WTC11 (cell line): ENCODE data around the gene GALR3. TPM values are rescaled to one million over a fixed set of nuclear protein-coding genes. Genes with fewer than 3 reads are reported as not detected.
A peak's percentile ranks its signal among the peaks of the same experiment; 100 is the strongest.

ENCODE experiments used
- ATAC-seq: fragments of 200-7000 bp; cut with Tn5 transposase; 2 replicates; pipeline ENCODE4 v1.10.0; 2021; ENCODE audit warnings: mild to moderate bottlenecking, moderate library complexity
- CTCF ChIA-PET: fragments of 300-600 bp; sonication (Branson Sonifier 250); formaldehyde crosslinking; loops from one replicate; lab custom pipeline; 2021; ENCODE audit warnings: antibody characterized with exemption; lab: Charles Lee
- POLR2A ChIA-PET: fragments of 350-600 bp; sonication (Branson Sonifier 250); formaldehyde crosslinking; loops from one replicate; lab custom pipeline; 2021; ENCODE audit warnings: antibody characterized with exemption; lab: Charles Lee
- DNase-seq: peaks from one replicate; pipeline ENCODE4 v3.0.0; 2021; ENCODE audit warnings: low spot score
- H3K27ac Mint-ChIP-seq: 2 replicates; pipeline ENCODE4 v1.8.0; 2021; ENCODE audit warnings: mixed read lengths
- H3K27me3 Mint-ChIP-seq: 2 replicates; pipeline ENCODE4 v1.8.0; 2021; ENCODE audit warnings: low read depth, mild to moderate bottlenecking, moderate library complexity, mixed read lengths
- H3K36me3 Mint-ChIP-seq: 2 replicates; pipeline ENCODE4 v1.8.0; 2021; ENCODE audit warnings: mixed read lengths
- H3K4me1 Mint-ChIP-seq: 2 replicates; pipeline ENCODE4 v1.8.0; 2022; ENCODE audit warnings: mixed read lengths
- H3K4me3 Mint-ChIP-seq: 2 replicates; pipeline ENCODE4 v1.8.0; 2021; ENCODE audit warnings: mild to moderate bottlenecking, moderate library complexity, mixed read lengths
- H3K9me3 Mint-ChIP-seq: 2 replicates; pipeline ENCODE4 v1.8.0; 2021; ENCODE audit warnings: mixed read lengths
- CBFB ChIP-seq: sonication (generic); formaldehyde crosslinking; IDR thresholded peaks from 2 replicates; pipeline ENCODE4 v1.8.1; 2022; ENCODE audit warnings: mild to moderate bottlenecking, low read depth, missing genetic modification reagents
- CREM ChIP-seq: sonication (generic); formaldehyde crosslinking; IDR thresholded peaks from 2 replicates; pipeline ENCODE4 v1.8.1; 2022; ENCODE audit warnings: mild to moderate bottlenecking, missing genetic modification reagents, moderate library complexity
- FOXK1 ChIP-seq: sonication (generic); formaldehyde crosslinking; IDR thresholded peaks from 2 replicates; pipeline ENCODE4 v1.8.0; 2022; ENCODE audit warnings: mild to moderate bottlenecking, moderate library complexity, missing genetic modification reagents
- GTF2I ChIP-seq: fragments of 250-450 bp; sonication (Bioruptor Pico); conservative IDR thresholded peaks from 2 replicates; pipeline ENCODE4 v1.4.0; 2021; ENCODE audit warnings: mild to moderate bottlenecking
- HMGA2 ChIP-seq: fragments of 250-450 bp; sonication (Bioruptor Pico); IDR thresholded peaks from 2 replicates; pipeline ENCODE4 v1.4.0; 2021; ENCODE audit warnings: mild to moderate bottlenecking, moderate library complexity
- IRF2 ChIP-seq: sonication (generic); formaldehyde crosslinking; IDR thresholded peaks from 2 replicates; pipeline ENCODE4 v1.8.0; 2022; ENCODE audit warnings: low read depth, missing genetic modification reagents, borderline replicate concordance
- JAZF1 ChIP-seq: fragments of 250-450 bp; sonication (Bioruptor Pico); IDR thresholded peaks from 2 replicates; pipeline ENCODE4 v1.9.0; 2021; ENCODE audit warnings: moderate library complexity, mild to moderate bottlenecking, inconsistent platforms
- MXD4 ChIP-seq: fragments of 250-450 bp; sonication (Bioruptor Pico); IDR thresholded peaks from 2 replicates; pipeline ENCODE4 v1.8.0; 2021; ENCODE audit warnings: mild to moderate bottlenecking, moderate library complexity, borderline replicate concordance
- MYBL2 ChIP-seq: sonication (generic); formaldehyde crosslinking; IDR thresholded peaks from 2 replicates; pipeline ENCODE4 v1.8.1; 2023; ENCODE audit warnings: mild to moderate bottlenecking, moderate library complexity, missing genetic modification reagents
- NR3C1 ChIP-seq: sonication (generic); formaldehyde crosslinking; conservative IDR thresholded peaks from 2 replicates; pipeline ENCODE4 v1.8.1; 2023; ENCODE audit warnings: low read depth, mild to moderate bottlenecking, missing genetic modification reagents
- SMAD3 ChIP-seq: sonication (generic); formaldehyde crosslinking; IDR thresholded peaks from 2 replicates; pipeline ENCODE4 v1.8.0; 2022; ENCODE audit warnings: missing genetic modification reagents, mild to moderate bottlenecking, borderline replicate concordance
- SMAD4 ChIP-seq: sonication (generic); formaldehyde crosslinking; IDR thresholded peaks from 2 replicates; pipeline ENCODE4 v1.8.0; 2022; ENCODE audit warnings: mild to moderate bottlenecking, missing genetic modification reagents
- SP1 ChIP-seq: sonication (generic); formaldehyde crosslinking; conservative IDR thresholded peaks from 2 replicates; pipeline ENCODE4 v1.8.1; 2022; ENCODE audit warnings: missing genetic modification reagents
- ZNF219 ChIP-seq: sonication (generic); formaldehyde crosslinking; IDR thresholded peaks from 2 replicates; pipeline ENCODE4 v1.8.0; 2023; ENCODE audit warnings: missing genetic modification reagents, mild to moderate bottlenecking, borderline replicate concordance
- ZNF317 ChIP-seq: sonication (generic); formaldehyde crosslinking; IDR thresholded peaks from 2 replicates; pipeline ENCODE4 v1.8.1; 2023; ENCODE audit warnings: low read depth, mild to moderate bottlenecking, moderate library complexity, missing genetic modification reagents, borderline replicate concordance
- total RNA-seq: library from RNA; stranded (reverse); gene quantifications from 3 replicates; pipeline ENCODE4 v1.2.3, GENCODE V29; 2021
- TF ChIP-seq, protein P1 (sequence below): sonication (generic); formaldehyde crosslinking; IDR thresholded peaks from 2 replicates; pipeline ENCODE4 v1.8.0; 2022; ENCODE audit warnings: mild to moderate bottlenecking, missing genetic modification reagents
- TF ChIP-seq, protein P2 (sequence below): sonication (generic); formaldehyde crosslinking; IDR thresholded peaks from 2 replicates; pipeline ENCODE4 v1.8.0; 2022; ENCODE audit warnings: missing genetic modification reagents
- TF ChIP-seq, protein P3 (sequence below): sonication (generic); formaldehyde crosslinking; IDR thresholded peaks from 2 replicates; pipeline ENCODE4 v1.8.1; 2023; ENCODE audit warnings: mild to moderate bottlenecking, missing genetic modification reagents, moderate library complexity

The GALR3 gene
- total RNA-seq, 1 experiment from 2014 or later: 0.79 TPM

DNA sequence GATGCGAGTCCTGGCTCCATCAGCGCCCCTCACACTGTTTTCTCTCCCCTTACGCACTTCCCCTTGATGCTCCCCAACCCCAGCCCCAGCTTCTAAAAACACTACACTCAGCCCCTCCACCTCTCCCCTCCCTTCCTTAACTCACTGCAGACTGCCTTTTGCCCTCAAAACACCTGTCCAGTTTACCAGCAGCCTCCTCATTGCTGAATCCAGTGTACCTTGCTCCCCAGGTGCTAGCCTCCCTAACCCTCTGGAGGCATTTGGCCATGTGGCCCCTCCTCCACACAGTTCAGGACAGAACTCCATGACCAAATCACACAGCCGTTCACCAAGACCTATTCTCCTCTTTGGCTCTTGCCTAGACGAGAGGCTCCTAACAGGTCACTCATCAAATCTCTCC, 2.8 kb upstream of the GALR3 start:
- H3K27ac Mint-ChIP-seq: no peak overlapping the region
- POLR2A ChIA-PET: interaction anchor here (0.6 to 0.7 kb wide), 2 partner anchors 13 to 123 kb away, joined by 3 to 4 read pairs; no protein-coding TSS in a partner anchor

DNA sequence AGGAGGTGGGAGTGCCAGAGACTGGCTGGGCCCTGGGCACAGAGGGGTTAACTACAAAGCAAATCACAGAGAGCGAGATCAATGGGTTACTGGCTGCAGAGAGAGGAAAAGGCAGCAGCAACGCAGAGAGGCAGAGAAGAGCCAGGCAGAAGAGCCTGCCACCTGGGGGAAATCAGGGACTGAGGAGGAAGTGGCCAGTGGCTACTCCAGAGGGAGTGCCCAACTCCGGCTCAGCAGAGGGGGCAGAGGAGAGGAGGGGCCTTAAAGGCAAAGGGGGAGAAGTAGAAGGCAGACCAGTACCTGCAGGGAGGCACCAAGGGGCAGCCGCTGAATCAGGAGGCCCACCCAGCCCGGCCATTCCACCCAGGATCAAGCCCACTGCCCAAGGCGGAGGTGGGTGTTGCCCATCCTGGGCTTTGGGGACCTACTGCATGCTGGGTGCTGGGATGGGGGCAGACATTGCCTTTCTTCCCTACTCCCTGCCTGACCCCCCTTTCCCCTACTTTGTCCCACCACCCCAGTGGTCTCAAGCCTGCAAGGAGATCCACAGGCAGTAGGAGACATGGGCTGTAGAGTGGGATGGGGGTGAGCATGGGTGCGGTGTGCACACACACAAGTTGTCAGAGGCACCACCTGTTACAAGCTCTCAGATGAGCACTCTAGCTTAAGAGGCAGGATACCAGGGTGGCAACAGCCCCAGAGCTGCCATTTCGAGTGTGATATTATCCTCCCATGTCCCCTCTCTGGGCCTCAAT, 926 bp upstream of the GALR3 start:
- peaks cover 64% of the 10 kb centered on the region for H3K27me3 Mint-ChIP-seq
- peak overlapping the region; percentile 24; the same call in 1 of the 2 replicates for H3K4me3 Mint-ChIP-seq
- DNase-seq: peak; percentile 43
- ChIA-PET POLR2A (no interaction called here), CTCF (interaction anchor here (0.7 to 2.3 kb wide), 5 partner anchors 21 to 469 kb away, joined by 3 to 11 read pairs (median 5); partner anchors contain the start of gene ANKRD54)
- peak overlapping the region; percentile 33 for H3K27ac Mint-ChIP-seq
- no peaks in the 10 kb centered on the region for H3K9me3 Mint-ChIP-seq
- TF ChIP-seq, protein P1, sequence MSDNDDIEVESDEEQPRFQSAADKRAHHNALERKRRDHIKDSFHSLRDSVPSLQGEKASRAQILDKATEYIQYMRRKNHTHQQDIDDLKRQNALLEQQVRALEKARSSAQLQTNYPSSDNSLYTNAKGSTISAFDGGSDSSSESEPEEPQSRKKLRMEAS: 0 out of 2 replicates have a peak, but pooled peaks have one; percentile 22
- TF ChIP-seq SP1 (CRISPR knock-in tag) (0 out of 2 replicates have a peak, but pooled peaks have one; percentile 31), MXD4 (no peak), NR3C1 (CRISPR knock-in tag) (peak; percentile 75; the same call in 1 of the 2 replicates)
- peaks cover 2% of the 10 kb centered on the region; the same call in 1 of the 2 replicates for H3K36me3 Mint-ChIP-seq
- ATAC-seq: peak; percentile 2
- H3K4me1 Mint-ChIP-seq: peaks cover 37% of the 10 kb centered on the region

More for the DNA sequence above, 2.8 kb upstream of the GALR3 start:
- ATAC-seq: no peak
- Mint-ChIP-seq H3K4me3 (no peak overlapping the region), H3K9me3 (no peaks in the 10 kb centered on the region), H3K4me1 (peaks cover 37% of the 10 kb centered on the region), H3K36me3 (peaks cover 2% of the 10 kb centered on the region; the same call in 1 of the 2 replicates), H3K27me3 (peaks cover 55% of the 10 kb centered on the region)
- TF ChIP-seq, protein P2, sequence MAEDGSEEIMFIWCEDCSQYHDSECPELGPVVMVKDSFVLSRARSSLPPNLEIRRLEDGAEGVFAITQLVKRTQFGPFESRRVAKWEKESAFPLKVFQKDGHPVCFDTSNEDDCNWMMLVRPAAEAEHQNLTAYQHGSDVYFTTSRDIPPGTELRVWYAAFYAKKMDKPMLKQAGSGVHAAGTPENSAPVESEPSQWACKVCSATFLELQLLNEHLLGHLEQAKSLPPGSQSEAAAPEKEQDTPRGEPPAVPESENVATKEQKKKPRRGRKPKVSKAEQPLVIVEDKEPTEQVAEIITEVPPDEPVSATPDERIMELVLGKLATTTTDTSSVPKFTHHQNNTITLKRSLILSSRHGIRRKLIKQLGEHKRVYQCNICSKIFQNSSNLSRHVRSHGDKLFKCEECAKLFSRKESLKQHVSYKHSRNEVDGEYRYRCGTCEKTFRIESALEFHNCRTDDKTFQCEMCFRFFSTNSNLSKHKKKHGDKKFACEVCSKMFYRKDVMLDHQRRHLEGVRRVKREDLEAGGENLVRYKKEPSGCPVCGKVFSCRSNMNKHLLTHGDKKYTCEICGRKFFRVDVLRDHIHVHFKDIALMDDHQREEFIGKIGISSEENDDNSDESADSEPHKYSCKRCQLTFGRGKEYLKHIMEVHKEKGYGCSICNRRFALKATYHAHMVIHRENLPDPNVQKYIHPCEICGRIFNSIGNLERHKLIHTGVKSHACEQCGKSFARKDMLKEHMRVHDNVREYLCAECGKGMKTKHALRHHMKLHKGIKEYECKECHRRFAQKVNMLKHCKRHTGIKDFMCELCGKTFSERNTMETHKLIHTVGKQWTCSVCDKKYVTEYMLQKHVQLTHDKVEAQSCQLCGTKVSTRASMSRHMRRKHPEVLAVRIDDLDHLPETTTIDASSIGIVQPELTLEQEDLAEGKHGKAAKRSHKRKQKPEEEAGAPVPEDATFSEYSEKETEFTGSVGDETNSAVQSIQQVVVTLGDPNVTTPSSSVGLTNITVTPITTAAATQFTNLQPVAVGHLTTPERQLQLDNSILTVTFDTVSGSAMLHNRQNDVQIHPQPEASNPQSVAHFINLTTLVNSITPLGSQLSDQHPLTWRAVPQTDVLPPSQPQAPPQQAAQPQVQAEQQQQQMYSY (CRISPR knock-in tag): no peak
- TF ChIP-seq JAZF1 (CRISPR knock-in tag) (no peak), MYBL2 (CRISPR knock-in tag) (no peak), ZNF219 (CRISPR knock-in tag) (no peak), SMAD3 (no peak), HMGA2 (CRISPR knock-in tag) (no peak), IRF2 (no peak)
- CTCF ChIA-PET: interaction anchor here (5.1 kb wide), 1 partner anchor 43 kb away, joined by 109 read pairs; no protein-coding TSS in a partner anchor
- DNase-seq: no peak

DNA sequence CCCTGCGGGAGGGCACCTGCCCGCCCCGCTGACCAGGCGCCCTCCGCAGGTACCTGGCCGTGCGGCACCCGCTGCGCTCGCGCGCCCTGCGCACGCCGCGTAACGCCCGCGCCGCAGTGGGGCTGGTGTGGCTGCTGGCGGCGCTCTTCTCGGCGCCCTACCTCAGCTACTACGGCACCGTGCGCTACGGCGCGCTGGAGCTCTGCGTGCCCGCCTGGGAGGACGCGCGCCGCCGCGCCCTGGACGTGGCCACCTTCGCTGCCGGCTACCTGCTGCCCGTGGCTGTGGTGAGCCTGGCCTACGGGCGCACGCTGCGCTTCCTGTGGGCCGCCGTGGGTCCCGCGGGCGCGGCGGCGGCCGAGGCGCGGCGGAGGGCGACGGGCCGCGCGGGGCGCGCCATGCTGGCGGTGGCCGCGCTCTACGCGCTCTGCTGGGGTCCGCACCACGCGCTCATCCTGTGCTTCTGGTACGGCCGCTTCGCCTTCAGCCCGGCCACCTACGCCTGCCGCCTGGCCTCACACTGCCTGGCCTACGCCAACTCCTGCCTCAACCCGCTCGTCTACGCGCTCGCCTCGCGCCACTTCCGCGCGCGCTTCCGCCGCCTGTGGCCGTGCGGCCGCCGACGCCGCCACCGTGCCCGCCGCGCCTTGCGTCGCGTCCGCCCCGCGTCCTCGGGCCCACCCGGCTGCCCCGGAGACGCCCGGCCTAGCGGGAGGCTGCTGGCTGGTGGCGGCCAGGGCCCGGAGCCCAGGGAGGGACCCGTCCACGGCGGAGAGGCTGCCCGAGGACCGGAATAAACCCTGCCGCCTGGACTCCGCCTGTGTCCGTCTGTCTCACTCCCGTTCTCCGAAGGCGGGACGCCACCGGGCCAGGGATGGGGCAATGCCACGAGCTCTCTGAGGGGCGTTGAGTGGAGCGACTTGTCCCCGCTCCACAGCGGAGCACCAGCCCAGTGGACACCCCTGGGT, 1.8 kb downstream of the GALR3 start:
- Mint-ChIP-seq H3K27me3 (peaks cover 51% of the 10 kb centered on the region), H3K4me1 (peaks cover 28% of the 10 kb centered on the region), H3K4me3 (peak overlapping the region; percentile 57), H3K36me3 (no peaks in the 10 kb centered on the region), H3K27ac (no peak overlapping the region), H3K9me3 (no peaks in the 10 kb centered on the region)
- ChIA-PET POLR2A (interaction anchor here (0.6 to 2.0 kb wide), 2 partner anchors 20 to 37 kb away, joined by 3 to 4 read pairs; a partner anchor contains a TSS), CTCF (interaction anchor here (0.6 to 2.6 kb wide), 9 partner anchors 17 to 218 kb away, joined by 3 to 21 read pairs (median 4); partner anchors contain the start of genes ANKRD54 and GCAT)
- ATAC-seq (peak; percentile 68), DNase-seq (peak; percentile 63)
- TF ChIP-seq ZNF317: no peak
- TF ChIP-seq, protein P2 (CRISPR knock-in tag): no peak
- TF ChIP-seq HMGA2 (CRISPR knock-in tag): no peak
- TF ChIP-seq CBFB (CRISPR knock-in tag): 0 out of 2 replicates have a peak, but pooled peaks have one; percentile 31
- TF ChIP-seq CREM (CRISPR knock-in tag): peak; percentile 64; the same call in 1 of the 2 replicates
- no peak for TF ChIP-seq SMAD4
- no peak for TF ChIP-seq FOXK1 (CRISPR knock-in tag)
- TF ChIP-seq, protein P3, sequence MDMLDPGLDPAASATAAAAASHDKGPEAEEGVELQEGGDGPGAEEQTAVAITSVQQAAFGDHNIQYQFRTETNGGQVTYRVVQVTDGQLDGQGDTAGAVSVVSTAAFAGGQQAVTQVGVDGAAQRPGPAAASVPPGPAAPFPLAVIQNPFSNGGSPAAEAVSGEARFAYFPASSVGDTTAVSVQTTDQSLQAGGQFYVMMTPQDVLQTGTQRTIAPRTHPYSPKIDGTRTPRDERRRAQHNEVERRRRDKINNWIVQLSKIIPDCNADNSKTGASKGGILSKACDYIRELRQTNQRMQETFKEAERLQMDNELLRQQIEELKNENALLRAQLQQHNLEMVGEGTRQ (CRISPR knock-in tag): no peak
- no peak for TF ChIP-seq GTF2I (CRISPR knock-in tag)
